NOMO-1 treated with dmso at 0.1 percent for 144 hours (cell line): ENCODE measurements around the gene SCN11A.

Experiments used
- DNase-seq: peaks from one replicate; lab custom pipeline; 2025; ENCODE audit not compliant: unreplicated experiment; lab: John Stamatoyannopoulos, UW

The SCN11A gene

DNA sequence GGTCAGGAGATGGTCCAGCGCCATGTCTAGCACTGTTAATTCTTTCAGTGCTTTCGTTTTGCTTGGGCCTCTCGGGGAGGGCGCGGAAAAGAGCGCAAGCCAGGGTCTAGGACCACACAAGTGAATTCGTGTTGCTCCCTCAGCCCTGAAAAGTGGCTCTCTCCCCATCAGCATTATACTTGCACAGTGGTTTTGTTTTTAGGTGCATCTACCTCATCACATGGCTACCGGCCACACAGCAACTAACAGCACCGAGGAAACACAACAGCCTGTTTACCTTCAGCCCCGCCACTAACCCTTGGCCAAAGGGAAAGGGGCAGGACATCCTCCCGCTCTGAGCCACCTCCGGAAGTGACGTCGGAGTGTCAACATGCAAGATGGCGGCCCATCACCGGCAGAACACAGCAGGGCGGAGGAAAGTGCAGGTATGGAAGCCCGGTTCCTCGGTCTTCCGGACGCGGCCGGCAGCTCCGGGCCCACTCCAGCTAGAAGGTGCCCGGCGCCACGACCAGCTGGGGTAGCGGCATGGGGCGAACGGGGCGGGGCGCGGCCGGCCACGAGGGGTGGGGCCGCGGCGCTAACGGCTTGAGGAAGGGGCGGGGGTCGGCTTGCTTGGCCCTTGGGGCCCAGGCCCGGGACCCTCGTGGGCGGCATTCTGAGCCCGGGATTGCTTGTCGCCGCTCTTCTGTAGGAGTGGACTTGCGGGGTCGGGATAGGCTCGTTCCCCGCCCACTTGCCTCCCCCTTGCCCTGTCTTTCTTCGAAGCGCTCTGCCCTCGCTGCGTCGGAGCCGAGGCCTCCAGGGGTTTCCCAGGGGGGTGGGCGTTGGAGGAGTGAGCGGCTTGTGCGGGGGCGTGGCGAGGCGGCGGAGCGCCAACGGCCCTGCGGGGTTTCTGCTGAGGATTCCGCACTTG, at the start of gene SCN11A, which contains the start of gene WDR48:
TSS of gene SCN11A (minus strand) at position 296 of the 913 bp plus-strand sequence. CDS start 101,582 bp downstream, outside the sequence.
TSS of gene WDR48 (plus strand) at position 368 of the 913 bp plus-strand sequence. CDS start at position 378, 10 bp downstream.
- DNase-seq: peak; percentile 86

DNA sequence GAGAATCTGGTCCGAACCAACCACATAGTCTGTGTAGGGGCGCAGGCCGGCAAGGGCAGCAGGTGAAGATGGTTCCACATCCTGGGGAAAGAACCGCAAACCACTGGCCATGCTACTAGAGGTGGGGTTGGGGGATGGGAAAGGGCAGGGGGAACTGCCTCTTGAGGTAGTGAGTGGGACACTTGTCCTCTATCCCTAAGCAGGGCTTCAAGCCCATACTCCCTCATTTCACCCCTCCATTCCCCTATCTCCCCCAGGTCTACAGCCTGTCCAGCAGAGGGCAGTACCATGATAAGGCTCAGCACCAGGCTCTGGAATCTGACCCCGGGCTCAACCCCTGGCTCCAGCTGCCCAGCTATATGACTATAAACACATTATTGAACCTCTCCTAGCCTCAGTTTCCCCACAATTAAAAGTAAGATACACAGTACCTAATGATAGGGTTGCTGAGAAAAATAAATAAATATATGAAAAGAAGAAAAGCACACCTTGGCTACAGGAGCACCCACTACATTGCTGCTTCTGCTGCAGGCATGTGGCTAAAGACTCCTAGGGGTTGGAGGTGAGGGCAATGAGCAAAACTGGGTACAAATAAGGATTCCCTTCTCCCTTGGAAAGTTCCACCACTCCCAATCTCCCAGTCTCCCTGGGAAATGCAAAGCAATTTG, 49.4 kb upstream of the SCN11A start:
- peak; percentile 8 for DNase-seq

DNA sequence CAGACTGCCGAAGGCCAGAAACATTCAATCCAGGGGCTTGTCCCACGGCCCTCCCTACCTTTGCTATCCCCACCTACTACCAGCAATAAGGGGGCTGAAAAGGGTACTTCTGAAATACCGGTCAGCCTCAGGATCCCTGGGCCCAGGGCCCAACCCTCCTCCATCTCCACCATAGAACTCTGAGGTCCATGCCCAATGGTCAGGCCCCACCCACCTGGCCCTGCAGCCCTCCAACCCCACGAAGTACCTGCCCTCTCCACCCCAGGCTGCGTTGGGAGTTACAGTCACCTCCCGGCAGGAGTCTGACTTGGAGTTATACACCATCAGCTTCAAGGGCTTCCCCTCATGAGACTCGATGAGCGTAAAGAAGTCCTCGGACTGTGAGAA, 48.7 kb upstream of the SCN11A start:
- DNase-seq: no peak

DNA sequence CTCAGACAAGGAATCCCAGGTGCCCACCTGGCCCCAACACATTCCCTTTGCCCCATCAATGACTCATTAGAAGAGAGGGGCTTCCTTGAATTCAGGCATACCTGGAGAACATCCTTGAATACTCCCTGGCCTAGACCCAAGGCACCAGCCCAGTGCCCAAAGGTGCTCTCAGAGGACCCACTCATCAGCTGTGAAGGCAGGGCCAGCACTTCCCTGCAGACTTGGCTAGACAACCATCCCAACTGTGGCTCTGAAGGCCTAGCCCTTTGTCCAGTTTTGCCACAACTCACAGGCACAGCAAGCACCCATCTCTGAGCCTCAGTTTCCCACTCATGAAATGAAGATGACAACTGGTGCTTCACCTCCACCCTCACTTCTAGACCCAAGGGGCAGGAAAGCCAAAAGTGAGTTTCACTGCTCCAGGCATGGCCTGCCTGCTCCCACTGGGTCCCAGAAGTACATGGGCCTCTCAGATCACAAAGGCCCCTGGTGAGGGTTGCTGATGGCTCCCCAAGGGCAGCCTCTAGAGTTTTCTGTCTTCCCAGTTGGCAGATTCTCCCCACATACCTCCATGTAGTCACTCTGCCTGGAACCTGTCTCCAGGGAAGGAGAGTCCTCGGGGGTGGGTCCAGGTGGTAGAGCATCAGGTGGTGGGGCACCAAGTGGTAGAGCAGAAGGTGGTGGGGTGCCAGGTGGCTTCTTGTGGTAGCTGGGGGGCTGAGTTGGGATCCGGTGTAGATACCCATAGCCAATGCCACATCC, 48.2 kb upstream of the SCN11A start:
- no peak for DNase-seq

DNA sequence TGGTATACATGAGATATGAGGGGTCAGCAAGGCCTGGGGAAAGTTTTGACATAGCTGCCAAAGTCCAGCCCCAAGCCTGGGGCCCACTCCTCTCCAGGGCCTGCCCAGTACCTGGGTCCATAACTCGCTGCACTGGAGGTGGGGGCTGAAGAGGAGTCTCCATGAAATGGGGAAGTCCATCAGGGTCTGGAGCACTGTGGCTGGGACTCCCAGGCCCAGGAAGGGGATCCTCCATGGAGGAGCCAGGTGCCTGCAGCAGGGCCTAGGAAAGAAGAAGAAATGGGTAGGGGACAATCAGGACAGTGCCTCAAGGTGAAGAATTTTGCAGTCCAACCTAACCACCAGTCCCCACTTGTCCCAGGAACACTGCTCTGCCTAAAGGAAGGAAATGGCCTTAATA, 47.5 kb upstream of the SCN11A start:
- DNase-seq: no peak

DNA sequence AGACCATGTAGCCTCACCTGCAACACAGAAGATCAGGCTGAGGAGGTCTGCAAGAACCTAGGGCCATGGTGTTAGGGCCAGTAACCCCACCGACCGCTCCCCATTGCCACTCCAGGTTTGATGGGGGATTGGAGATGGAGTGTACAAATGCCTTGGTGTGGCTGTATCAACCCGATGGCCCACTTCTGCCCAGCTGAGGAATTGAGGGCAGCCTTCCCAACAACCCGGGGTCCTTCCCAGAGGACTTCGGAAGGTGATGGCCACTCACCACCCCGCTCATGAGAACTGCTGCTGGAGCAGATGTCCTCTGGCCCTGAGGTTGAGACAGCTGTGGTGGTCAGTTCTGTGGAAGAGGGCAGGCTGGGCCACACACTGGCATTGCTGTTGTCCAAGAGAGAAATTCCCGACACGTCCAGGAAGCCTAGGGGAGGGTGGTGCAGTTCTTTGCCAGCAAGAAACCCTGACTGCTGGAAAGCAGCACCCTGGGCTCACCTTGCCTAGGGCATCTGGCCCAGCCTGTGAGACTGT, 46.8 kb upstream of the SCN11A start:
- DNase-seq: no peak

DNA sequence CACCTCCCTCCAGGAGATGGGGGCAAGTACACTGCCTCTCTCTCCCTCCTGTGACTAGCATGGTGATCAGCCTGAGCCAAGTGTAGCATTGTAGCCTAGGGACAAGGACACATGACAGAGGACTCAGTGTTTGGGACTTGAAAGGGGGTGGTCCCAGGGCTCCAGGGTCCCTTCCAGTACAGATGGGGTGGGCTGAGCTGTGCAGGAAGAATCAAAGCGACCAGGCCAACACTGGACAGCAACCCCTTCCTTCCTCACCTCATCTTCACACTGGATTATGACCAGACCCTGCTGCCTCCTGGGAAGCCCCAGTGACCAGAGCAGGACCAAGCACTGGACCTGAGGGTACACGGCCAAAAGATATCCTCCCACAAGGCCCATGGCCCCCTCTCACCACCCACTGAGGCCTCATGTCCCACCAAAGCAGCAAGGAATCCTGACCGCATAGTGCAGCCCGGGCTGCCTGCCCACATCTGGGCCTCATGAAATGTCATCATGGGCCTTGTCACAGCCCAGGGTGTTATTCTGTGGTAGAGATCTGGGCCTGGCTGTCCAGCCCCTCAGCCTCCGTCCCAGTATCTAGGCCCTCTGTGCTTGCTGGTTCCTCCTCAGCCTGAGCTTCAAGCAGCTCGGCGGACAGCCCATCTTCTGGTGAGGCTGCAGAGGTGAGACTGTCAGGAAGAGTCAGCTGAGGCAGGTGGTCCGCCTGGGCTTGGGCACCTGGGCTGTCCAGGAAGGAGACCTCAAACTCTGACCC, 46.1 kb upstream of the SCN11A start:
- no peak for DNase-seq

DNA sequence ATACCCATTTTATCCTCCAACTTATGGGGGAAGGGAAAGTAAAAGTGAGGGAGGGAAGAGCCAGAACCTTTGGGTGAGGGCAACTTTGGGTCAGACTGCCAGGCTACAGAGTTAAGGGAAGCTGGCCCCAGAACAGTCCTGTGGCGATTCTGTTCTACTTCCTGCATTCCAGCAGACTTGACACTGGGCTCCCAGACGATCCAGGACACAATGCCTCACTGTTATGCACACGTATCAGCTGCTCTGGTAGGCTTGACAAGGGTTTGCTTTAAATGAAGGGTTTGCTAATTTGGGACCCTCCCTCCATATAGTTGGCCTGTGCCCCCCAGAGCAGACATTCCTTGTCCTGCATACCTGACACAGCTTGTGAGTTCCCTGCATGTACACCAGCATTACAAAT, 45.0 kb upstream of the SCN11A start:
- no peak for DNase-seq

DNA sequence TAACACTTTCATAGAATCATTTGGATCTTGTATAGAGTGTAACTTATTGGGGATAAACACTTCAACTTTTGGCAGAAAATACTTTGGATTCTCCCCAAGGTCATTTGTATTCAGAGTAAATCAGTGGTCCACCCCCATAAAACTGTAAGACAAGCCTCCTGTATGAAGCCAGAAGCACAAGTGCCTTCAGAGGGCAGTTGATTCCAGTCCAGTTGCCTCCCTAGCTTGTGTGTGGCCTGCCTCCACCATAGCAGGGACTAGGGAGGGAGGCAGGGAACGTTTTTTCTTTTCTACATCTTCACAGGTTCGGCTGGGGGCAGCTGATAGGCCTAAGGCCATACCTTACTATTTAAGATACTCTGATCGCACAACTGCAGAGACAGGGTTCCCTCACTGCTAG, 44.0 kb upstream of the SCN11A start:
- DNase-seq: no peak

DNA sequence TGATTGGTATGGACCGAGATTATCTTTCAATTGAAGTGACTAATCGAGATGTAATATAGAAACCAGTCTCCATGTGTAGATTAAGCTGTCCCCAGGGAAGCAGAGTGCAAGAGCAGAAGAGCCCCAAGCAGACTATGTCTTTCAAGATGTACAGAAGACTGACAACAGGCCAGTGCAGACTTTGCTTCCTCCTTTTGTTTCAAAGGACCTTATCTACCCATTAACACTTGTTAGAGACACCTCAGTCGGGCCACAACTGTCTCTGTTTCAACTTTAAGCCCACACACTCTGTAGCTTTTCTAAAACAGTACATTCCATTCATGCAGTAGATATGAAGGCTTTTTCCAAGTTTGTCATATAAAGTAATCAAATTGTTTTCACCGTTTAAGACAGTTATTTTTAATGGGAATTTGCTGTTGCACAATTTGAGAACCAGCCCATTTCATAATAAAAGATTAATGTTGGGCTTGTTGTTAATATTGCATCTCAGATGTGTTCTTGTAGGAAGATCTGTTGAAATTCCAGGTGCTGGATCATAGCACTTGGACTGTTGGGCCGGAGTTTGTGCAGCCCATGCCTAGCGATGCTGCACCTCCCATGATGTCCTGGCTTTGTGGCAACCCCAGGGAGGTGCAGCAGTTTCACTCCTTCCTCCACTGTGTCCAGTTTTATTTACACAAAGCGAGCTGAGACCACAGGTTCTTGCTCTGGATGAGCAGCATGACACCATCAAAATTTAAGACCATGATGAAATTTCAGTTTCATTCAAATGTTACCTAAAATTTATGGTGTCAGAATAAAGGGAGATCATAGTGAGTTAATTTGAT, 43.3 kb upstream of the SCN11A start:
- no peak for DNase-seq

DNA sequence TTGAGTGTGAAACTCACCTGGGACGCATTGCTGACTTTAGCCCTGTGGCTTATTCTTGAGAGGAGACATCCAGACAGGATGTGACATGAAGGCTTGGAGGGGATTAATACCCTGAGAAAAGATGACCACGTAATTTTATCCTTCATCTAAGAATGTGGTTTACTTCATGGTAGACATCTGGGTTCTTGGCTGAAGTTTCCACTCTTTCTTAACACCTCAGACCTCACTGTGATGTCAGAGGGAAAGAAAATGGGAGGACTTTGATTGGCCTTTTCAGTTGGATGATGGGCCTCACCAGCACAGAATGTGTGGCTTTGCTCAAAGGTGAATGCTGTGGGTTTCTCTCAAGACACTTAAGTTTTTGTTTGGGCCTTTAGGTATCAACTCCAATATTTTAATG, 39.2 kb upstream of the SCN11A start:
- no peak for DNase-seq

DNA sequence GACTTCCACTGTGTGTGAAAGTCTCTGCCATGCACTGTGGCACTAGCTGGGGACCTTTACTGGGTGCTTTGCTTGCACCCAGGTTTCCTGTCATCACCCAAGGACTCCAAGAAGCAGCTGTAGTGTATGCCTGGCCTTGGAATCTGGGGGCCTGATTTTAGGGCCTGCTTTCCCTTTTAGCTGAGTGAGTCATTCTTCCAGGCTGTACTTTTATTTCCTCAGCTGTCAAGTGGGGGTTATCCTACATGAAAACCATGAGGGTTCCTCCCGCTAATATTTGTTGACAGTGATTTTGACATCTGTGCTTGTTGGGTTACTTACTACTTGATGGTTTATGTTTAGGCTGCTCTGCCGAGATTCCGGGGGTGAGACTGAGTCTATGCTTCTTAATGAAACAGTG, 37.1 kb upstream of the SCN11A start:
- DNase-seq: no peak

DNA sequence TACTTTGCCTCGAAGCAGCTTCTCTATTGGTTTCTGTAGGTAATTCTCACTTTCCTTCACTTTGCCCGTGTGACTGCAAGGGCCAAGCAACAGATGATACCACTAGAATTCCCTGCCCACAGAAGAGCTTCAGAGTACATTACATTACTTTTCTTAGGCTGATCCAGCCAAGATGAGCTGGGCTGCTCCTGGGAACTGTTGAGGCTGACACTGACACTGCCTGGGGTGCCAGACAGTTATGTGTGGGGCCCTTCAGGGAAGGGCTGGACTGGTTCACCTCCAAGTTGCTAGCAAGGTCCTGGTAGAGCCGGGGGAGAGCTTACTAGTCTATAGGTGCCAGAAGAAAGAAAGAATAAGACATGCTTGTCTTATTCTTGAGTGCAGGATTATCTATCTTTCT, 36.7 kb upstream of the SCN11A start:
- DNase-seq: no peak

DNA sequence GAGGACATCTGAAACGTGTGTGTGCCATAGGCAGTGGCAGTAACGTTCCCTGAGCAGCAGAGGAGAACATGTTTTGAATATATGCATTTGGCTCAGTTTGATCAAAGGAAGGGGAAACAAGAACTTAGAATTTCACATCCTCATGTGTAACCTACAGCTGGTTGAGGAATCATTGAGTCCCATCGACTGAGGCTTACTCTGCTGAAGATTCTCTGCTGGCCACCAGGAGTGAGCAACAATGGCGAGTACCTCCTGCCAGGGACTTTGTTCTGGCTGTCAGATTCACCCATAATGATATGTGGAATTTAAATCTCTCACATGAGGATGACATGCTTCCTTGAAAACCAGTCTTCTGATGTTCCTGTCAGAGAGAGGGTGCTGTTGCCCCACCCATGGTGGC, 34.4 kb upstream of the SCN11A start:
- DNase-seq: no peak

DNA sequence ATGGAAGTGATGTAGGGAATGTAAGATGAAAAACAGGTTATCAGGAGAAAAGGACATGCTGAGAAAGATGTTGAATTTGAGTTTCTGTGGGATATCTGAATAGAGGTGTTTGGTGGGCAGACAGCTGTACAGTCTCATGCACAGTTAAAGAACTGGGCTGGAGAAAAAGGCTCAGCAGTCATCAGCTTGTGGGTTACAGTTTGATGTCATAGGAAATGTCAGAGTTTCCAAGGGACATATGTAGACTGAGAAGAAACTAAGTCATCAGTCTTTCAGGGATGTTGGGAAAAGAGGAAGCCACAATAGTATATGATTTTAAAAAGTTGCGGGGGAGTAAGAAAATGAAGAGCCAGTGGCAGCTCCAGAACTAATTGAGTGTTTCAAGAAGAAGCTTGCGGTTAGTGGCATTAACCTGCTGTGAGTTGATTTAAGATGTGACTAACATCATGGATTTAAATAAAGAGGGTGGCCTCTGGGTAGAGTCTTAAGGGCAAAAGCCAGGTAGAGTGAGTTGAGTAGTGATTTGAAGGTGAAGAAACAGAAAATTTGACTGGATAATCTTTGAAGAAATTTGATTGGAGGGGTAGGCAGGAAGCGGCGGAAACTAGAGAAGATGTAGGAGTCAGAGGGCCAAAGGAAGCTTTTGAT, 31.0 kb upstream of the SCN11A start:
- DNase-seq: no peak

DNA sequence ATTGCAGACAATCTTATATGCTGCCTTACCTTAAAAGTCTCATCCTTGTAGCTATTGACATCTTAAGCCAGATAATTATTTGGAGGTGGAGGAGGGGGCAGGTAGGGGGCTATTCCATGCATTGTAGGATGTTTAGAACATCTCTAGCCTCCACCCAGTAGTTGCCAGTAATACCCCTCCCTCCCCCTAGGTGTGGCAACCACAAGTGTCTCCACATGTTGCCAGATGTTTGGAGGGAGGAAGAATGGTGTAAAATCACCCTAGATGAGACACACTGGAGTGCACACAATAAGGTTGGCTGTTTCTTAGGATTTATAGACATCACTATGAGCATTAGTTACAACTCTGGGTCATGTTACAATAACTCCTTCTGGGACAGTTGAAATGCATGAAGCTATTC, 28.3 kb upstream of the SCN11A start:
- no peak for DNase-seq

DNA sequence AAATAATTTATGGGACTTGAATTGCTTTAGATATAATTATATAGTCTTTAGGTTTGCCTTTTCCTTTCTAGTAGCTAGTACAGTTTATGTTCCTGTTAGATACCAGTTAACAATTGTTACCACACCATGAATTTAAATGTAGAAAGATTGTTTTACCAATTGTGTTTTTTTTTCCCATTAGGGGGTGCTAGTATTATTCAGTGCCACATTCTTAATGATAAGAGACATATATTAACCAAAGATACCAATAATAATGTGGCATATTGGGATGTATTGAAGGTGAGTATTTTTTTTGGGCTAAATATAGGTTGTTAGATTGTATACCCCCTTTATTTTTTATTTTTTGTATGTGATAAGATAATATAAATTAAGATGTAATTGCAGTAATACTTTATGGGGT, 27.8 kb upstream of the SCN11A start:
- DNase-seq: no peak

DNA sequence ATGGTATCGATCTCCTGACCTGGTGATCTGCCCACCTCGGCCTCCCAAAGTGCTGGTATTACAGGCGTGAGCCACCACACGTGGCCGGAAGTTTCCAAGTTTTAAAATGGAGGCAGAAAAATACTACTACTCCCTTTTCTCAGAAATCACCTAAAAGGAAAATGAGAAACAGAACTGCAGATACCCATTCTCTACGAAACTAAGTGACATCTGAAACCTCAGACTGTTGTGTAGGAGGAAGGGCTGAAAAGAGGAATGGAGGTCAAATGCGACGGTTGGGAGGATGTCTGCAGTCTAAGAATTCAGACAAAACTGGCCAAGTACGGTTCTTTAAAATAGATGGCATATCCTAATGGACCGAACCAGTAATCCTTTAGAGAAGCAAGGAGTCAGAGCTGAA, 24.2 kb upstream of the SCN11A start:
- no peak for DNase-seq

DNA sequence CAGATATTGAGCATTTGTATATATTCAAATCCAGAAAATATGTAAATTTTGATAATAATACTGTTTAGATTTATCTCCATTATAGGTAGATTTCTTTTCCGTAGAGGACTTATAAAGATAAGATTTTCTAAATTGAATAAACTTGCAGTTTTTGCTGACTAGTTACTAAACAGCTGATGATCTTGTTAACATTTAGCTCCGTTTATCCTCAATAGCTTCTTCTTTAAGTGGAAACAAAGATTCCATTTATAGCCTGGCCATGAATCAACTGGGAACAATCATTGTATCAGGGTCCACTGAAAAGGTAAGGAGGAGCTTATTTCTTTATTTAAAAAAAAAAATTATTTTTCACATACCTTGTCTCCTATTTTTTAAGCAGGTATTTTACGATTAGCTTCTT, 16.8 kb upstream of the SCN11A start:
- no peak for DNase-seq
